ENCODE data around the gene MOG. TPM values are rescaled to one million over a fixed set of nuclear protein-coding genes. Genes with fewer than 3 reads are reported as not detected.

Gene MOG
- polyA plus RNA-seq, 1 of the 3 experiments (the other 2 are of a cell fraction) = not detected

GRCh38 chr6:29652198-29652584 is 4.7 kb upstream of the MOG start:
- Histone ChIP-seq H3K9ac (no peak overlapping the region), H3K4me1 (ENCODE audit: control insufficient read depth in 1 of 2, insufficient read depth in 2 of 2, low read depth in 1 of 2, low read length in 1 of 2) (peaks cover 0 to 7% of the 10 kb centered on the region in 2 experiments; a peak in 1 of 4 replicates), H3K27ac (ENCODE audit: low read depth in 2 of 2, low read length in 1 of 2) (no peak overlapping the region), H3K27me3 (ENCODE audit: insufficient read depth) (peaks cover 10% of the 10 kb centered on the region; the same call in 1 of the 2 replicates), H4K20me1 (ENCODE audit: insufficient read depth) (no peaks in the 10 kb centered on the region), H3K36me3 (replicated peaks in 1 of 2; ENCODE audit: control insufficient read depth in 1 of 2, insufficient read depth in 2 of 2, low read length in 1 of 2) (no peaks in the 10 kb centered on the region), H3K79me2 (ENCODE audit: insufficient read depth) (no peaks in the 10 kb centered on the region), H3F3A (replicated peaks; ENCODE audit: insufficient read depth) (no peaks in the 10 kb centered on the region), H3K4me3 (ENCODE audit: low read depth in 2 of 2, low read length in 1 of 2) (no peak overlapping the region), H3K9me2 (no peaks in the 10 kb centered on the region), H2AFZ (ENCODE audit: low read depth) (no peak overlapping the region), H3K4me2 (no peak overlapping the region), H3K9me3 (no peaks in the 10 kb centered on the region)
- no peak for DNase-seq
- no peak for TF ChIP-seq GATA2 (CRISPR knock-in tag; IDR thresholded peaks at IDR 0.05)
- no peak for TF ChIP-seq RAD21 (IDR thresholded peaks at IDR 0.05; ENCODE audit: low read length)
- no peak for TF ChIP-seq SIN3A (IDR thresholded peaks at IDR 0.05; ENCODE audit: borderline replicate concordance, low read depth, low read length)
- TF ChIP-seq NRF1 (IDR thresholded peaks at IDR 0.05; ENCODE audit: low read depth, low read length) = no peak
- no peak for TF ChIP-seq GABPA (IDR thresholded peaks at IDR 0.05; ENCODE audit: low read depth)
- TF ChIP-seq SMC3 (IDR thresholded peaks at IDR 0.05; ENCODE audit: low read depth, low read length) = no peak
- TF ChIP-seq REST (IDR thresholded peaks at IDR 0.05; ENCODE audit: low read depth, low read length) = no peak
- no peak for TF ChIP-seq ZBTB33 (IDR thresholded peaks at IDR 0.05; ENCODE audit: borderline replicate concordance, low read depth)
- no peak for TF ChIP-seq NFIC (IDR thresholded peaks at IDR 0.05; ENCODE audit: borderline replicate concordance)
- TF ChIP-seq FOXM1 (IDR thresholded peaks at IDR 0.05; ENCODE audit: low read depth) = no peak
- no peak for TF ChIP-seq CHD2 (IDR thresholded peaks at IDR 0.05; ENCODE audit: low read length, partially characterized antibody)
- no peak for TF ChIP-seq USF1 (IDR thresholded peaks at IDR 0.05; ENCODE audit: borderline replicate concordance, low read depth)
- ChIA-PET POLR2A (no interaction called here), CTCF (interaction anchor here (1.0 to 8.1 kb wide), 17 partner anchors 11 to 883 kb away, joined by 3 to 120 read pairs (median 9); partner anchors contain the start of gene GABBR1)
- WGBS (ENCODE audit: low lambda C conversion rate) = 75% methylated on average over 9 of the region's 10 CpGs

All from SK-N-SH (cell line).